GM21360 (cell line): ENCODE results near the gene GCSAML.
"Not testable (repeated sequence)": the region's sequence is repeated elsewhere in the genome, so short reads cannot be mapped to it uniquely, and the experiment has no call there.

Experiments used
- ATAC-seq: cut with Tn5 transposase; IDR thresholded peaks from one replicate; pipeline ENCODE4 v1.9.1; 2021; ENCODE audit warnings: mild to moderate bottlenecking, moderate library complexity; ENCODE audit not compliant: unreplicated experiment

GCSAML gene

GRCh38 chr1:247548769-247549182, at the start of gene GCSAML:
GCSAML (plus strand) TSS chr1:247549134; CDS start chr1:247549192, 58 bp downstream.
- ATAC-seq = no peak

GRCh38 chr1:247500865-247501264, 48.1 kb upstream of the GCSAML start:
- ATAC-seq = no peak

- no peak for ATAC-seq
These were observed 42.1 kb upstream of the GCSAML start for GRCh38 chr1:247506831-247507230.

- no peak for ATAC-seq
These were observed 30.9 kb upstream of the GCSAML start for GRCh38 chr1:247517795-247518612.

- ATAC-seq = no peak
These were observed 30.4 kb upstream of the GCSAML start for GRCh38 chr1:247518613-247518891.

- not testable (repeated sequence) for ATAC-seq
These were observed 27.0 kb upstream of the GCSAML start for GRCh38 chr1:247521886-247522285.

GRCh38 chr1:247528812-247529474, 20.0 kb upstream of the GCSAML start:
- ATAC-seq = no peak

- no peak for ATAC-seq
These were observed 19.1 kb upstream of the GCSAML start for GRCh38 chr1:247529771-247530355.

GRCh38 chr1:247530785-247531184, 18.1 kb upstream of the GCSAML start:
- no peak for ATAC-seq

- no peak for ATAC-seq
These were observed 17.0 kb upstream of the GCSAML start for GRCh38 chr1:247531937-247532336.

- ATAC-seq = no peak
These were observed 13.5 kb upstream of the GCSAML start for GRCh38 chr1:247535402-247535801.

GRCh38 chr1:247536340-247536739, 12.6 kb upstream of the GCSAML start, which contains the start of gene OR2C3:
OR2C3 (minus strand) TSS chr1:247536440; CDS start chr1:247532511, 3,929 bp downstream.
- no peak for ATAC-seq

GRCh38 chr1:247538561-247538960, 10.4 kb upstream of the GCSAML start:
- no peak for ATAC-seq

- ATAC-seq = no peak
These were observed 9.7 kb upstream of the GCSAML start for GRCh38 chr1:247539215-247539614.

GRCh38 chr1:247540581-247540980, 8.4 kb upstream of the GCSAML start:
- no peak for ATAC-seq

GRCh38 chr1:247542811-247543210, 6.1 kb upstream of the GCSAML start:
- no peak for ATAC-seq

- ATAC-seq = no peak
These were observed 842 bp upstream of the GCSAML start for GRCh38 chr1:247548092-247548491.

- ATAC-seq = no peak
These were observed 2.8 kb downstream of the GCSAML start for GRCh38 chr1:247551721-247552120.

- no peak for ATAC-seq
These were observed 3.3 kb downstream of the GCSAML start for GRCh38 chr1:247552231-247552630.

GRCh38 chr1:247557926-247558674, 9.2 kb downstream of the GCSAML start:
- no peak for ATAC-seq

- ATAC-seq = no peak
These were observed 12.8 kb downstream of the GCSAML start for GRCh38 chr1:247561711-247562110.
